Smooth muscle cell (in vitro differentiated cells): ENCODE results near the gene TMC1. TPM values are rescaled to one million over a fixed set of nuclear protein-coding genes. Genes with fewer than 3 reads are reported as not detected.

ENCODE experiments used
- DNase-seq: peaks from one replicate; lab custom pipeline; 2025; ENCODE audit not compliant: unreplicated experiment; lab: John Stamatoyannopoulos, UW
- H2AFZ ChIP-seq: fragments of 200-600 bp; sonication (generic); 2 replicates; pipeline ENCODE4 v1.6.0; 2016; ENCODE audit warnings: antibody characterized with exemption, low read depth, mild to moderate bottlenecking
- H3F3A ChIP-seq: fragments of 200-600 bp; sonication (generic); 2 replicates; pipeline ENCODE4 v1.6.0; 2017; ENCODE audit warnings: antibody characterized with exemption, low read depth
- H3K27ac ChIP-seq: fragments of 200-600 bp; sonication (generic); 2 replicates; pipeline ENCODE4 v1.5.1; 2016; ENCODE audit warnings: low read depth, mild to moderate bottlenecking
- H3K27me3 ChIP-seq: fragments of 200-600 bp; sonication (generic); 2 replicates; pipeline ENCODE4 v1.6.1; 2016; ENCODE audit warnings: low read depth, mild to moderate bottlenecking
- H3K36me3 ChIP-seq: fragments of 200-600 bp; sonication (generic); 2 replicates; pipeline ENCODE4 v1.5.1; 2016; ENCODE audit warnings: low read depth
- H3K4me1 ChIP-seq: fragments of 200-600 bp; sonication (generic); 2 replicates; pipeline ENCODE4 v1.5.1; 2016; ENCODE audit warnings: low read depth
- H3K4me2 ChIP-seq: fragments of 200-600 bp; sonication (generic); 2 replicates; pipeline ENCODE4 v1.6.0; 2016; ENCODE audit warnings: mild to moderate bottlenecking
- H3K4me3 ChIP-seq: fragments of 200-600 bp; sonication (generic); 2 replicates; pipeline ENCODE4 v1.5.1; 2016; ENCODE audit warnings: mild to moderate bottlenecking
- H3K79me2 ChIP-seq: fragments of 200-600 bp; sonication (generic); 2 replicates; pipeline ENCODE4 v1.6.0; 2016; ENCODE audit warnings: low read depth, mild to moderate bottlenecking
- H3K9ac ChIP-seq: fragments of 200-600 bp; sonication (generic); 2 replicates; pipeline ENCODE4 v1.6.0; 2016; ENCODE audit warnings: low read depth
- H3K9me3 ChIP-seq: fragments of 200-600 bp; sonication (generic); replicated peaks from 2 replicates; pipeline ENCODE4 v1.5.1; 2016; ENCODE audit warnings: low read depth
- H4K20me1 ChIP-seq: fragments of 200-600 bp; sonication (generic); 2 replicates; pipeline ENCODE4 v1.6.0; 2016; ENCODE audit warnings: low read depth
- CTCF ChIP-seq: fragments of 200-600 bp; sonication (generic); IDR thresholded peaks from 2 replicates; pipeline ENCODE4 v1.5.1; 2017; ENCODE audit warnings: borderline replicate concordance, mild to moderate bottlenecking, antibody characterized with exemption; ENCODE audit not compliant: insufficient read depth, poor library complexity, severe bottlenecking
- WGBS: methylation state at CpG from one replicate; pipeline ENCODE4 v1.1.7; 2016; ENCODE audit warnings: low lambda C conversion rate; 5-methylcytosine and 5-hydroxymethylcytosine counted together
- polyA plus RNA-seq: library from polyadenylated mRNA; unstranded; fragments of >200 nt; fragmentation: Nextera tagmentation; extraction: Ambion mirVana; gene quantifications from 2 replicates; pipeline ENCODE4 v1.2.1, GENCODE V29; 2016
- total RNA-seq: library from RNA; depleted of rRNA; stranded (reverse); fragments of >200 nt; gene quantifications from 2 replicates; pipeline ENCODE4 v1.2.3, GENCODE V29; 2014

The TMC1 gene
- total and polyA plus RNA-seq, 2 experiments from 2014 or later: not detected

GRCh38 chr9:72733895-72734294 is 212.5 kb downstream of the TMC1 start:
- no peak for DNase-seq
- TF ChIP-seq CTCF: no peak
- Histone ChIP-seq H3K4me1 (no peaks in the 10 kb centered on the region), H3K9ac (no peak overlapping the region), H3K4me2 (no peak overlapping the region), H3K4me3 (no peak overlapping the region), H3F3A (no peaks in the 10 kb centered on the region), H4K20me1 (no peaks in the 10 kb centered on the region), H2AFZ (no peak overlapping the region), H3K36me3 (no peaks in the 10 kb centered on the region), H3K79me2 (no peaks in the 10 kb centered on the region), H3K9me3 (no peaks in the 10 kb centered on the region), H3K27me3 (no peaks in the 10 kb centered on the region), H3K27ac (no peak overlapping the region)

DNA sequence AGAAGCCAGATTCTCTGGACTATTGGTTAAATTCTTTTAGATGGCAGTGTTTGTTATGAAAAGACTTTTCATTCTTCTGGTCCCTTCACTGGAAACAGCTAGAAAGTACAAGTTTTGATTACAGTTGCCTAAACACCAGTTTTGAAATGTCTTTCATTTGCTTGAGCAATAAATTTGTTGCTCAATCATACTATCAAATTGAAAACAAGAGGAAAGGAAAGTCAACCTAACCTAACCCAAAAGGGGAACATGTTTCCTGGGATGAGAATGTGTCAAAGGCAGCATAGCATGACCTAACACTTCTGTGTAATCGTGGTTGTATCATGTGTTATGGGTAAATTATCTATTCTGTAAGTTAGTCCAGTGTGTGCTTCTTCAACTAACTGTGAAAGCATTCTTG is 213.2 kb downstream of the TMC1 start:
- Histone ChIP-seq H3K4me2 (no peak overlapping the region), H3K27me3 (no peaks in the 10 kb centered on the region), H2AFZ (no peak overlapping the region), H3F3A (no peaks in the 10 kb centered on the region), H3K36me3 (no peaks in the 10 kb centered on the region), H3K4me3 (no peak overlapping the region), H4K20me1 (no peaks in the 10 kb centered on the region), H3K9ac (no peak overlapping the region), H3K4me1 (no peaks in the 10 kb centered on the region), H3K79me2 (no peaks in the 10 kb centered on the region), H3K9me3 (no peaks in the 10 kb centered on the region), H3K27ac (no peak overlapping the region)
- WGBS: 86% methylated on average over 1 of the region's 1 CpG
- no peak for TF ChIP-seq CTCF
- no peak for DNase-seq

GRCh38 chr9:72743836-72744235 is 222.4 kb downstream of the TMC1 start:
- H3F3A ChIP-seq: no peaks in the 10 kb centered on the region
- no peaks in the 10 kb centered on the region for H3K9me3 ChIP-seq
- no peaks in the 10 kb centered on the region for H3K27me3 ChIP-seq
- H4K20me1 ChIP-seq: no peaks in the 10 kb centered on the region
- H3K79me2 ChIP-seq: no peaks in the 10 kb centered on the region
- no peak for DNase-seq
- no peak overlapping the region for H3K27ac ChIP-seq
- H3K9ac ChIP-seq: no peak overlapping the region
- no peaks in the 10 kb centered on the region for H3K36me3 ChIP-seq
- WGBS: 81% methylated on average over 4 of the region's 4 CpGs
- no peak overlapping the region for H3K4me2 ChIP-seq
- H3K4me3 ChIP-seq: no peak overlapping the region
- TF ChIP-seq CTCF: no peak
- no peak overlapping the region for H2AFZ ChIP-seq
- H3K4me1 ChIP-seq: no peaks in the 10 kb centered on the region

DNA sequence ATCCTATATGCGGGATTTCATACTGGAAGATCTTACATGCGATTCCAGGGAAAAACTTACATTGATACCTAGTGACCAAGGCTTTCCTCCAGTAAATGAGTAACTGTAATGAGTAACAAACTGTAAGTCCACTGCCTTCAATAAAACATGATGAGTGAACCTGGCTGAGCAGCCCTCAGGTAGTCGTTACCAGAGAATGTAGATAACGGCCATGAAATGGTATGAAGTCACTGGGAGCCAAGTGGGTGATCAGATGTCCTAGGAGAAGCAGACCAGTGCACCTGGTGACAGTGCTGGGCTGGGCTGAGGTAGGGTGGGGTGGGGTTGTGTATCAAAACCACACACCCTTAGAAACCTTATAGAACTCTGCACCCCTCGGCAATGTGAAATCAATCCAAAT is 227.9 kb downstream of the TMC1 start:
- Histone ChIP-seq H3K27ac (no peak overlapping the region), H3K27me3 (no peaks in the 10 kb centered on the region), H4K20me1 (no peaks in the 10 kb centered on the region), H3K4me1 (no peaks in the 10 kb centered on the region), H3K79me2 (no peaks in the 10 kb centered on the region), H2AFZ (no peak overlapping the region), H3K9me3 (no peaks in the 10 kb centered on the region), H3K4me3 (no peak overlapping the region), H3K4me2 (no peak overlapping the region), H3F3A (no peaks in the 10 kb centered on the region), H3K9ac (no peak overlapping the region), H3K36me3 (no peaks in the 10 kb centered on the region)
- TF ChIP-seq CTCF: no peak
- no peak for DNase-seq
- 87% methylated on average over 5 of the region's 5 CpGs for WGBS
